Activated T-helper 1 cell treated with anti-CD3 and anti-CD28 coated beads, Interleukin-2, amount 50 U/mL, for 16 hours (primary cell): ENCODE results near the gene RPS6KB2.
"Not testable (repeated sequence)": the region's sequence is repeated elsewhere in the genome, so short reads cannot be mapped to it uniquely, and the experiment has no call there.

ENCODE experiments used
- DNase-seq, 2 donors: peaks; one replicate each; pipeline ENCODE4 v3.0.0-alpha.2; 2020; ENCODE audit warnings: low read depth in 1 of 2, low spot score in 1 of 2

Gene RPS6KB2

DNA sequence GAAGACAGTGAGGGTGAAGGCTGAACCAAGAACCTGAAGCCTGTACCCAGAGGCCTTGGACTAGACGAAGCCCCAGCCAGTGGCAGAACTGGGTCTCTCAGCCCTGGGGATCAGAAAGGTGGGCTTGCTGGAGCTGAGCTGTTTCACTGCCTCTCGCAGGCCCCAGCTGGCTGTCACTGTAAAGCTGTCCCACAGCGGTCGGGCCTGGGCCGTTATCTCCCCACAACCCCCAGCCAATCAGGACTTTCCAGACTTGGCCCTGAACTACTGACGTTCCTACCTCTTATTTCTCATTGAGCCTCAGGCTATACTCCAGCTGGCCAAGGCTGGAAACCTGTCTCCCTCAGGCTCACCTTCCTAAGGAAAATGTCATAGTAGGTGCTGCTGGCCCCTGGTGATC, 30.8 kb upstream of the RPS6KB2 start:
- DNase-seq: no peak

DNA sequence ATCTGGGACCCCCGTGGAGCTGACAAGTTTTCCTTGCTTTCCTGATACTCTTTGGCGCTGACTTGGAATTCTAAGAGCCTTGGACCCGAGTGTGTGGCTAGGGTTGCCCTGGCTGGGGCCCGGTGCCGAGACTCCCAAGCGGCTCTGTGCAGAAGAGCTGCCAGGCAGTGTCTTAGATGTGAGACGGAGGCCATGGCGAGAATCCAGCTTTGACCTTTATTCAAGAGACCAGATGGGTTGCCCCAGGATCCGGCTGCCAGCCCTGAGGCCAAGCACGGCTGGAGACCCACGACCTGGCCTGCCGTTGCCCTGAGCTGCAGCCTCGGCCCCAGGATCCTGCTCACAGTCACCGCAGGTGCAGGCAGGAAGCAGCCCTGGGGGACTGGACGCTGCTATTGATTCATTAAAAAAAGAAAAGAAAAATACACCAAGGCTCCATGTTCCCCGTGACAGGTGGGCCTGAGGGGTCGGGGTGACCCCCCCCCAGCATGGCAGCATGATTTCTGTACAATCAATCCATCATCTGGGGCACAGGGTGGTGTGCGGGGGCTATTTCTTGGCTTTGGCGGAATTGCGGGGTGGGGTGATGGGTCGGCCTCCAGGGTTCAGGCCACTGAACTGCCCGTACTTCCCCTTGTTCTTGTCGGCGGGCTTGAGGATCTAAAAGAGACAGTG, 30.2 kb upstream of the RPS6KB2 start:
- no peak for DNase-seq

DNA sequence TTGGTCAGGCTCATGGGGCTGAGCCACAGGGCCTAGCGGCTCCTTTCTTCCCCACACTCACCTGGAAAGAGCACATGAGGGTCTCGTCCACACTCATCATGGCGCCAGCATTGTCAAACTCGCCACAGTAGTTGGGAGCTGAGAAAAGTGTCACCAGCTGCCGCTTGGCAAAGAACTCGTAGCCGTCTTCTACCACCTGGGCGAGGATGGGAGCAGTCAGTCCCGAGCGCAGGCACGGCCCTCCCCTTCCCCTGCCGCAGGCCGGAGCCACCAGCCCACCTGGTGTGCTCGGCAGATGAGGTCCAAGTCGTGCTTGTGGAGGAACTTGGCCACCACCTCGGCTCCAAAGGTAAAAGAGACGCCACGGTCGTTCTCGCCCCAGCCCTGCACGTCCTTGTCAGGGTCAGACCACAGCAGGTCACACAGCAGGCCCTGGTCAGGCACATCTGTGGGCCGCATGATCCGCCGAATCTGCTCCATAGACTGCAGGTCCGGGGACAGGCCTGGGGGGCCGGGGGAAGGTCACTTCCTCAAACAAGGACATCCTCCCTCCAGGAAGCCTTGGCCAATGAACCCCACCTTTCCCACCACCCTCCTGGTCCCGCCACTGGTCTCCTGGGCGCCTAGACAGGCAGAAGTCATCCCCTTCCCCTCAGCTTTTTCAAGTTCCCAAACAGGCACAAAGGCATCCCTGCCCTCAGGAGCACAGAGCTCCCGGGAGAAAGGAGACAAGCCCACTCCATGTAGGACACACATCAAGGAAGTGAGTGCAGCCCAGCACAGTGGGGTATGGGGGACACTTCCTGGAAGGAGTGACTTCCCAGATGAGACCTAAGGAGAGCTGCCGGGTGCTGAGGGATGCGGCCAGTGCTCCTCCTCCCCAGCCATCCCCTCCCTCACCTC, 29.4 kb upstream of the RPS6KB2 start:
- no peak for DNase-seq

DNA sequence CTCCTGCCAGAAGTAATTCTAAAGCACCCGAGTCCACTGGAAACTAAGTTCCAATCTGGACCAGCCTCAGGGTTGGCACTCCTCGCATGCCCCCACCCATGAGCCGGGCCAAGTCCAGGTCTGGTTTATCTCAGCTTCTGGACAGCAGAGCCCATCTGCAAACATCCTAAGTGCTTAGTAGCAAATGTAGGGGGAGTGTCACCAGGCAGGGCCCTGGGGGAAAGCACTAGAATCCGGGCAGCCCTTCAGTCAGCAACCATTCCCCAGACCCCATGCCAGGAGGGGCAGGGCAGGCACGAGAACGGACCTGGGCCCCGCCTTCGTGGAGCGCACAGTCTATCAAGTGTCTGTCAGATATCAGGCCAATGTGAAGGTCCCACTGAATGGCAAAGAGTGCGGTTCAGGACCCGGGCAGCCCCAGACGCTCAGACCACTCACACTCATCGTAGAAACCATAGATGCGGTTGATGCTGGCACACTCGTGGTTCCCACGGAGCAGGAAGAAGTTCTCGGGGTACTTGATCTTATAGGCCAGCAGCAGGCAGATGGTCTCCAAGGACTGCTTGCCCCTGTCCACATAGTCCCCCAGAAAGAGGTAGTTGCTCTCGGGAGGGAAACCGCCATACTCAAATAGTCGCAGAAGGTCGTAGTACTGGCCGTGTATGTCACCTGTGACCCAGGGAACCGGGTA, 27.9 kb upstream of the RPS6KB2 start:
- no peak for DNase-seq

DNA sequence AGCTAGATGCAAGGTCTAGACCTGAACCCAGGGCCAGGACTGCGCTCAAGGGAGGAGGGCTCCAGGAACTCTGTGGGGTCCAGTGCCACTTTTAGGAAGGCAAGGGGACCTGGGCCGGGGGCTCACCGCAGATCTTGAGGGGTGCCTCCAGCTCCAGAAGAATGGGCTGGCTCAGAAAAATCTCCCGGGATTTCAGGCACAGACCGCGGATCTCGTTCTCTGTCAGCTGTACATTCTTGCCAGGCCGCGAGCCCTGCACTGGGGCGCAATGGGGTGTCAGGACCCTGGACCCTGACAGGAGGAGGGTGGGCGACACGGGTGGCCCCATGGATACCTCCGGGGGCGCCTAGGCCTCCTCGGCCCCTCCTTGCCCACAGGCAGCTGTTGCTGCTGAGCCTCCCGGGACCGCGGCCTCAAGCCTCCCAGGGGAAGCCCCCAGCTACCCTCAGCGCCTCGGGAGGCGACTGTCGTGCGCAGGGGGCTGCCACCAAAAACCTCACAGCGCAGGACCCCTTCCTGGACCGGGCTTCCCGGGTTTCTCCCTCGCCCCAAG, 27.3 kb upstream of the RPS6KB2 start:
- DNase-seq: no peak

DNA sequence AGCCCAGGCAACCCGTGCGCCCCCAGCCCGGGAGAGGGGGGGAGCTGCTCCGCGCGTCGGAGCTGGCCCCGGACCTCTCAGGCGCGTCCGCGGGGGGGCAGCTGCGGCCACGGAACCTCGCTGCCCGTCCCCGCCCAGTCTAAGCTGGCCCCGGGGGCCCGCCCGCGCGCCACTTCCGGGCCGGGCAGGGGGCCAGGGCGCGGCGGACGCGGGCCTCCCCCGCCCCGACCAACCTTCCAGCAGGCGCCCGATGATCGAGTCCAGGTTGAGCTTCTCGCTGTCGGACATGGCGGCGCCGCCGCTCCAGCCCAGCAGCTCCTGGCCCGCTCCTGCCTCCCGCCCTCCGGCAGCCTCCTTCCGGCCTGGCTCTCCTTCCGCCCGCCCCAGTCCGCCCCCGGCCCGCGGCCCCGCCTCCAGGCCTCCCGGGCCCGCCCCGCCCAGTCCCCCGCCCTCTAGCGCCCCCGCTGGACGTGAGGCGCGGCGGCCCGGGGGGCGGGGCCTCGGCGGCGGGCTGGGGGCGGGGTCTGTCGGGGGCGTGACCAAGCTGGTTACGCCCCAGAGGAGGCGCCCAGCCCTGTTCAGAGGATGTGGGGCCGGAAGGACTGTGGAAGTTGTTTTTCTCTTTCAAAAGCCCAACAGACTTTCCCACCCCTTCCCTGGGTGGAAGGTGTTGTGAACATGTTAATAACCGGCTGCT, 26.7 kb upstream of the RPS6KB2 start, which contains the start of gene PPP1CA:
Gene PPP1CA, minus strand, starts transcription at position 364 of the 697 bp plus-strand sequence. Its CDS starts 76 bp downstream, at position 288.
- DNase-seq: peak; percentile 85 to 90

DNA sequence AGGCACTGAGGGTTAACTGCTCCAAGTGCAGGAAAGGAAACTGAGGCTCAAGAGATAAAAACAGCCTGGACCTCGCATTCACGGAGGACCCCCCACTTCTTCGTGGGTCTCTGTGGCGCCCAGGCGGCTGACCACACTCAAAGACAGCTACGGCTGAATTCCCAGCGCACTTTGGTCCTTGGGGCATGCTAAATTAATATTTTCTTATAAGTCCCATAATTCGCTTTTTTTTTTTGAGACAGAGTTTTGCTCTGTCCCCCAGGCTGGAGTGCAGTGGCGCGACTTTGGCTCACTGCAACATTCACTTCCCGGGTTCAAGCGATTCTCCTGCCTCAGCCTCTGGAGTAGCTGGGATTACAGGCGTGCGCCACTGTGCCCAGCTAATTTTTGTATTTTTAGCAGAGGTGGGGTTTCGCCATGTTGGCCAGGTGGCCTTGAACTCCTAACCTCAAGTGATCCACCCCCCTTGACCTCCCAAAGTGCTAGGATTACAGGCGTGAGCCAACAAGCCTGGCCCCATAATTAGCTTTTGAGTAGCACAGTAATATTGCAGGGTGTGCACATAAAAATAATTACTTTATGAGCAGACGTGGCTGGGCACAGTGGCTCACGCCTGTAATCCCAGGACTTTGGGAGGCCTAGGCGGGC, 26.0 kb upstream of the RPS6KB2 start:
- not testable (repeated sequence) for DNase-seq

DNA sequence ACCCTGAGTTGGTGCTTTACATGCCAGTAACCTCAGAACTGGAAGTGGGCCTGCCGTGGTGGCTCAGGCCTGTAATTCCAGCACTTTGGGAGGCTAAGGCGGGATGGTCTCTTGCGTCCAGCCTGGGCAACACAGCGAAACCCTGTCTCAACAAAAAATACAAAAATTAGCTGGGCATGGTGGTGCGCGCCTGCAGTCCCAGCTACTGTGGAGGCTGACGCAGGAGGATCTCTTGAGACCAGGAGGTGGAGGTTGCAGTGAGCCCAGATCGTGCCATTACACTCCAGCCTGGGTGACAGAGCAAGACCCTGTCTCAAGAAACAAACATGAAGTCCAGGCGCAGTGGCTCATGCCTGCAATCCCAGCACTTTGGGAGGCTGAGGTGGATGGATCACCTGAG, 25.2 kb upstream of the RPS6KB2 start:
- DNase-seq: not testable (repeated sequence)

DNA sequence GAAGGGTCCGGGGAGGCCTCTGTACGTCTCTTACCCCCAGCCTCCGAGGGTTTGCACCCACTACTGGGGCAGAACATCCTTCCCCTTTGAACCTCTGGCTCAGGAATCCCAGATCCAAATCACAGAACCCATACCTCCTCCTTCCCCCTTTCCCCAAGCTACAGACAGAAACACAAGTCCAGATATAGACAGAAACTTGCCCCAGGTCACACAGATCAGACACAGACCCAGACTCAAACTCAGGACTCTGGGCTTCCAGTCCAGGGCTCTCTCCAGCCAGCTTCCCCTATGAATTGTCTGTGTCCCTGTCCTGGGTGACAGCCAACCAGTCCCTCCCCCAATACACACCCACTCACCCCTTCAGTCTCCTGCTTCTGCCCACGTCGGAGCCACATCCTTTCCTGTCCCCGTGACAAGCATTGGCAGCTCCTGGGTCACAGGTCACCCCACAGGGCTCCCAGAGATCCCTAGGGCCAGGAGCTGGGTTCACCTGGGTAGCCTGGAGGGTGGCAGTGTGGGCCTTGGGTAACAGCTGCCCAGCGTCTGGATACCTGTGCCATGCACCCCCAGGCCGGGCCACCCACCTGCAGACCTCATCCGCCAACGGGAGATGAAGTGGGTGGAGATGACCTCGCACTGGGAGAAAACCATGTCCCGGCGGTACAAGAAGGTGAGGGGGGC, 23.6 kb upstream of the RPS6KB2 start:
- no peak for DNase-seq

DNA sequence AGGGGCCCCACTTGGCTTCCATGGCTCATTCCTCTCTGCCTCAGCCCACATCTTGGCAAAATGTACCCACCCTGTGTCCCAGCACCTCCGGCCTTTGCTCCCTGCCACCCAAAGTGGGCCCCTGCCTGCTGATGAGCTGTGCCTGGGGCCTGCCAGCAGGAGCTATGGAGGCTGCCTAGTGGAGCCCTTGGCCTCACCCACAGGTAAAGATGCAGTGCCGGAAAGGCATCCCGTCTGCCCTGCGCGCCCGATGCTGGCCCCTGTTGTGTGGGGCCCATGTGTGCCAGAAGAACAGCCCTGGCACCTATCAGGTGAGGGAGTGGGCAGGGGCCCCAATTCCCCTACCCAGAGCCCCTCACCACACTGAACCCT, 23.1 kb upstream of the RPS6KB2 start:
- no peak for DNase-seq

DNA sequence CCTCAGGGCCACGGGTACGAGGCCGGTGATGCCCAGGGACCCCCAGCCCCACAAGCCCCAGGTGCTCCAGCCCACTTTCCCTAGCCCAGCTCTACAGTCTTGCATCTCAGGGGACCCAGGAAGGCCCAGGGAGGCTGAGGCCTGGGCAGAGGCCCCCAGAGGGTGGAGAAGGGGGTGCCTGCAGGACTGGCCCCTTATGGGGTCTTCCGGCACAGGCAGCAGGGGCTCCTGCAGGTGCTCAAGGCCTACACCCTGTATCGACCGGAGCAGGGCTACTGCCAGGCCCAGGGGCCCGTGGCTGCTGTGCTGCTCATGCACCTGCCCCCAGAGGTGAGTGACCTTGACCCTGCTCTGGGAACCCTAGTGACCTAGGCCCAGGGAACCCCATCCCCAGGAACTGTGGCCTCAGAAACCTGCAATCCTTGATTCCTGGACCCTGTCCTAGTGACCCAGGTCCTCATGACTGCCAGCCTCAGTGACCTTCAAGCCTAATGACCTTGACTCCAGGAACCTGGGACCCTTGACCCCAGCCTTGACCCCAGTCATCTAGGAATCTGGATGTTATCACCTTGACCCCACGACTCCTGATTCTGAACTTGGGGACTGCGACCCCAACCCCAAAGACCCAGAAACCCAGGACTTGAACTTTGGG, 22.5 kb upstream of the RPS6KB2 start:
- no peak for DNase-seq

DNA sequence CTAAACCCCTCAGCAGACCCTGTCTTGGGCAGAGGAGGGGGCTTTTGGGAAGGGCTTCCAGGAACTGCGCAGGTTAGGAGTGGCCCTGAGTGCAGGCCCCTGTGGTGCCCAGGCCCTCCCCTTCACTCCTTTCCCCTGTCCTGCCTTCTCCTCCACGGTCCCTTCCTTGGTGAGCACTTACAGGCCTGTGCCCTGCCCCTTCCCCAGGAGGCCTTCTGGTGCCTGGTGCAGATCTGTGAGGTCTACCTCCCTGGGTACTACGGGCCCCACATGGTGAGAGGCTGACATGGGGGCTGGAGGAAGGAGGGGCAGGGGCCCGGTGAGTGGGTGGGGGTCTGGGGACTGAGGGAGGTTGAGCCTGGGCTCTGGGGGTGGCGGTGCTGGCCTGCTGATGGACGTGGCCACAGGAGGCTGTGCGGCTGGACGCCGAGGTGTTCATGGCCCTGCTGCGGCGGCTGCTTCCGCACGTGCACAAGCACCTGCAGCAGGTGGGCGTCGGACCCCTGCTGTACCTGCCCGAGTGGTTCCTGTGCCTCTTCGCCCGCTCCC, 21.8 kb upstream of the RPS6KB2 start:
- DNase-seq: no peak

DNA sequence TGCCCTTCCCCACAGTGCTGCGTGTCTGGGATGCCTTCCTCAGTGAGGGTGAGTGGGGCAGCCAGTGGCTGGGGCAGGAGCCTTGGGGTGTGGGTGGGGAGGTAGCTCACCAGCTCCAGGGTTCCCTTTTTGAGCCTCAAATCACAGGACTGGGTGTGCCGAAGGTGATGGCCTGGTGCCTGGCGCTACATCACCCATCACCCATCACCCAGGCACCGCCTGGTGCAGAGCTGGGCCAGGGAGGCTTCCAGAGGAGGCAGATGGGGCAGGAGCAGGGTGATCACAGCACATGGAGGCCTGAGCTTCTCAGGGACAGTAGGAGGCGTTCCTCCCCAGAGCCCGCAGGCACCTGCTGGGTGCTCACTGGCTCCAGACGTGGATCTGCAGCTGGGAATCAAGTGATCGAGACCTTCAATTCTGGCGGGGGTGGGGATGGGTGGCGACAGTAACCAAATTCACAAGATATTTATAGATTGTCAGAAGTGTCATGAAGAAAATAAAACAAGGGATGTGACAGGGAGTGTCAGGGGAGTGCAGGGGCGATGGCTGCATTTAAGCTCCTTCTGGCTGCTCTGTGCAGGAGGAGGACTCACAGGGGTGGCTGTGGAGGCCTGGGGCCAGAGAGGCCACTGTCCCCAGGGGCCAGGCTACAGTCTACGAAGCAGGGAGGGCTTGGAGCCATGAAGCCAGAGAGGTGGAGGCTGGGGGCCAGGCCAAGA, 21.2 kb upstream of the RPS6KB2 start:
- no peak for DNase-seq

DNA sequence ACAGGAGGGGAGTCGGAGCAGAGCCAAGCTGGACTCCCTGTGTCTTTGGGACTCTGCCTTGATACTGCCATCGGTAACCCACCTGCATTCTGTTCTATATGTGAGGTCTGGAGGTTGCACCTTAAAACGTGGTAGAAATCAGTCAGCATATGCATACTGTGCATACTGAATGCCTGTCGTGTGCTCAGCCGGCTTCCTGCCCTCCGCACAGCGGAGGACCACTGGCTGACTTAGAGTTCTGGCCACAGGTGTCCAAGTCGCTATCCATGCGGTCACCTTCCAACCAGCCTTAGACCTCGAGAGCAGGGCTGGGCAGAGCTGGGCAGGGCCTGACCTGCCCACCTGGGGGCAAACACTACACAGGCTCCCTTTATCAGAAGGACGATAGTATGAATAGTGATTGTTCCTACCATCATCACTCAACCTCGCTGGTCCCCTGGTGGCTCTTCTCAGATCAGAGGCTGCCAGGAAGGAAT, 20.6 kb upstream of the RPS6KB2 start:
- no peak for DNase-seq

DNA sequence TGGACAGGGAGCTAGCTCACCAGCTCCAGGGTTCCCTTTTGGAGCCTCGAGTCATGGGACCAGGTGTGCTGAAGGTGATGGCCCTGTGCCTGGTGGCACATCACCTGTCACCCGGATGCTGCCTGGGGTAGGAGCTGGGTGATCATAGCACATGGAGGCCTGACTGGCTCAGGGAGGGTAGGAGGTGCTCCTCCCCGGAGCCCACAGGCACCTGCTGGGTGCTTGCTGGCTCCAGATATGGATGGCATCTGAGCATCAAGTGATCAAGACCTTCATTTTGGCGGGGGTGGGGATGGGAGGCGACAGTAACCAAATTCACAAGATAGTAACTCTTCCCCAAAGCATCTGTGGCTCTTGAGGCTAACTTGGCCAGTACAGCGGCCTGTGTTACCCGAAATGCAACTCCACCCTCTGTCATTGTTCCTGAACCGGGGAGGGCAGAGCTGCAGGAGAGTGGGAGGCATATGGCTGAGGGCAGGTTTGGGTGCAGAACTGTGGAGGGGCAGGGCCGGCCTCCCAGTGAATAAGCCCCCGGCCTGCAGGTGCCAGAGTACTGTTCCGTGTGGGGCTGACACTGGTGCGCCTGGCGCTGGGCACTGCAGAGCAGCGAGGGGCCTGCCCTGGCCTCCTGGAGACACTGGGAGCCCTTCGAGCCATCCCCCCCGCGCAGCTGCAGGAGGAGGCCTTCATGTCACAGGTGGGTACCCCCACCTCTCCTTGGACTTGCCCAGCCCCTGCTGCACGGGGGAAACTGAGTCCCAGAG, 19.7 kb upstream of the RPS6KB2 start:
- no peak for DNase-seq

DNA sequence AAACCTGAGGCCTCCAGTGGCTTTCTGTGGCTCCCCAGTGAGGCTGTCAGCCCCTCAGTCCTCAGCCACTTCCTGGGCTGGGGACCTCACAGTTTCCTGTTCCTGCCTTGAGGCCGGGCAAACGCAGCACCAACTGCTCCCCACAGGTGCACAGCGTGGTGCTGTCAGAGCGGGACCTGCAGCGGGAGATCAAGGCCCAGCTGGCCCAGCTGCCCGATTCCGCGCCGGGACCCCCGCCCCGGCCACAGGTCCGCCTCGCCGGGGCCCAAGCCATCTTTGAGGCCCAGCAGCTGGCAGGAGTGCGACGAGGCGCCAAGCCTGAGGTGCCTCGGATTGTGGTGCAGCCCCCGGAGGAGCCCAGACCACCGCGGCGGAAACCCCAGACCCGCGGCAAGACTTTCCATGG, 19.0 kb upstream of the RPS6KB2 start:
- peak; percentile 51 to 61 for DNase-seq

DNA sequence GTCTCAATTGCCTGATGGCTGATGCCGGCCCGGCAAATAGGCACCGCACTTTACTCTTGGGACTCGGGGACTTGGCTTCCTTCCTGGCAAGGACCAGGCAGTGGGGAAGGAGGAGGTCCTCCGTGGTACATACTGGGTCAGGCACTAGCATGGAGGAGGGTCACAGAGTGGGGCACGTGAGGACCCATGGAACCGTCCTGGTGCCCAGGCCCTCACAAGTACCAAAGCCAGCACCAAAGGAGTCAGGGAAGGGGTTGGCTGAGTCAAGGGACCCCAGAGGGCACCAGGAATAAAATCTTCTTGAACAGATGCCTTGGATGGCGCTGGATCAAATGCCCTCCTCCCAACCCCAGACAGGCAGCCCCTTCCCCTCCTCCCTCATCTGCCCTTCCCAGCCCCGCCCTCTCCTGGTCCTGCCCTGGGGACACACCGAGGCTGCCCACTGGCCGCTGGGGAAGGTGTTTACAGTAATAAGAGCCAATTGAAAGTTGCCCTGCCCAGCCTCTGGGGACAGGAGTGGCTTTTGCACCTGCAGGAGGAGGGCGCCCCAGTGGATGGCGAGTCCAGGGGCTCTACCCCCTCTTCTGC, 18.4 kb upstream of the RPS6KB2 start:
- DNase-seq: no peak
